ENCODE data around the gene CAPN13.

- TF ChIP-seq CTCF (conservative IDR thresholded peaks at IDR 0.05; ENCODE audit: low read length) (no peak), EZH2phosphoT487 (IDR thresholded peaks at IDR 0.05; ENCODE audit: borderline replicate concordance) (no peak)
These were observed 73.2 kb downstream of the CAPN13 start for GRCh38 chr2:30733876-30734520.
